NCI-H524 treated with DMSO at 0.1 percent for 48 hours (cell line): Measurements from ENCODE around the gene ATAD2B.
A peak's percentile ranks its signal among the peaks of the same experiment; 100 is the strongest.
"Not testable (repeated sequence)": the region's sequence is repeated elsewhere in the genome, so short reads cannot be mapped to it uniquely, and the experiment has no call there.

Experiments used
- DNase-seq: peaks from one replicate; lab custom pipeline; 2025; lab: John Stamatoyannopoulos, UW

ATAD2B gene

DNA sequence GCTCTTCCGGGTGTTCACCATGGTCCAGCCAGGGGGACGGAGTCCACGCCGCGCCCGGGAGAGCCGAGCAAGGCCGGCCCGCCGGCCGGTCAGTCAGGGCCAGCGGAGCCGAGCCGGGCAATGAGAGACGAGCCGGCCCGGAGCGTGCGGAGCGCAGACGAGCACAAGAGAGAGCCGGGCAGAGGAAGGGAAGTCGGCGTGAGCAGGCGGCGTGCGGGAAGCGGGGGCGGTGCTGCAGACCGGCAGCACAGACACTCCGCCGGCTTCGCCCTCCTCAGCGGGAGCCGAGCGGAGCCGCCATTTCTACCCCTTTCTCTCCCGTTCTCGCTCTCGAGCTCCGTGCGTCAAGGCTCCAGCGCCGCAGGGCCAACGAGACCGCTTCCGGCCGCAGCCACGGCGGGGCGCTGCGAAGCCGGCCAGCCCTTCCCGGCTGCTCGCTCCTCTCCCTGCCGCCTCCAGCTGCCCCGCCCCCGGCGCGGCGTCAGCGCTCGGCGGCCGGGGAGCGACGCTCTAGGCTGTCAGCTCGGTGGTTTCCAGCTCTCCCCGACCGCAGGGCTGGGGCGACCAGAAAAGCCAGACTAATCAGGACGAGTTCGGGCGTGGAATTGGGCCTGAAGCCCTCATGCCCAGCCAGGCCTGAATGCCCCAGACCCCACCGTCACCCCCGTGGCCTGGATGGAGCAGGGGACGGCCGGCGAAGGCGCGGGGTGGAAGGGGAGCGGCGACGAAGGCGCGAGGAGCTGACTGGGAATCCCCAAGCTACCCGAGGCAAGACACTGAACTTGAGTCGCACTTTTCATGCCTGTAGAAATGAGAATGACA is at the start of gene ATAD2B:
Gene ATAD2B (minus strand): TSS at position 374 of the 822 bp plus-strand sequence. CDS start 353 bp downstream, at position 21.
- DNase-seq, result peak; percentile 76

GRCh38 chr2:23967846-23968245 is 40.9 kb upstream of the ATAD2B start:
- no peak for DNase-seq

DNA sequence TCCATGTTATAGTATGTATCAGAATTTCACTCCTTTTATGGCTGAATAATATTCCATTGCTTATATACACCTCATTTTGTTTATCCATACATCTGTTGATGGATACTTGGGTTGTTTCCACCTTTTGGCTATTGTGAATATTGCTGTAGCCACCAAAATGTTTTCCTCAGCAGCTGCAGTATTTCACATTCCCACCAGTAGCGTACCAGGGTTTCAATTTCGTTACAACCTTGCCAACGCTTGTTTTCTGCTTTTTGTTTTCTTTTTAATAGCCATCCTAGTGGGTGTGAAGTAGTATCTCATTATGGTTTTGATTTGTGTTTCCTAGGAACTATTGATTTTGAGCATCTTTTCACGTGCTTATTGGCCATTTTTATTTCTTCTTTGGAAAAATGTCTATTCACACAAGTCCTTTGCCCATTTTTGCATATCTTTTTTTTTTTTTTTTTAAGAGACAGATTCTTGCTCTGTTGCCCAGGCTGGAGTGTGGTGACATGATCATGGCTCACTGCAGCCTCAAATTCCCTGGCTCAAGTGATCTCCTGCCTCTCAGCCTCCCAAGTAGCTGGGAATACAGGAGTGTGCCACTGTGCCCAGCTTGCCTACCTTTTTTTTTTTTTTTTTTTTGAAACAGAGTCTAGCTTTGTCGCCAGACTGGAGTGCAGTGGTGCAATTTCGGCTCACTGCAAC is 27.5 kb upstream of the ATAD2B start:
- no peak for DNase-seq

GRCh38 chr2:23953625-23954024 is 26.7 kb upstream of the ATAD2B start:
- DNase-seq, result no peak

- DNase-seq, result not testable (repeated sequence)
These were observed 25.6 kb upstream of the ATAD2B start for GRCh38 chr2:23952558-23952957.

DNA sequence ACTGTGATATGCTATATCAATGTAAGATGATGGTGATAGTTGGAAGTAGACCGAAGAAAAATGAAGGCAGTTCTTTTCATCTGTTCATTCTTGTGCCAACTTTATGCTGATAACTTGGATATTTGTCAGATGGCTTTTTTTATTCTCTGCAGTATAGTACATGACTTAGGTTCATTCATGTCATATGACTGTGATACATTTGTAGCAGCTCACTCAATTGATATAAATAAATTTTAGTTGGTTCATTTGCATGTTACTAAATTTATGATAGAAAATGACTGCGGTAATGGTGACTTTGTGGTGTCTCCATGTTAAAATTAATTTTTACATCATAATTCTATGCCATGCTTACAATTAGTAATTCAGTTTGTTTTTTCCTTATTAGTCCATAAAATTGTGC is 20.4 kb upstream of the ATAD2B start:
- no peak for DNase-seq

DNA sequence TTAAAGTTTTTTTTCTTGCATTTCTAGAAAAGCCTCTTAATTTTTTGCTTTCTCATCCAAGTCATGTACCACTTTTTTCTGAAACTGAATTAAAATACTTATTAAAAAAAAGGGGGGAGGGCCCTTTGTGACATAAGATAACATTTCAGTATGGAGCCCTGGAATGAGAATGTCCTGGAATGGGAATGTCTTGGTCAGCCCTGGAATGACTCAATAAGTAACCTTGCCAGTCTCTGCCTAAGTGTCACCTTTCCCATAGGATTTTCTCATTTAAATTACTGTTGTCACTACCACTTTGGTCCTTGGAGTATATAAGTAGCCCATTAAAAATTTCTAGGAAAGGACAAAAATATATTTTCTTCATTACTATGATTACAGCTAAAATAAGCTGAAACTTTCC is 18.1 kb upstream of the ATAD2B start:
- no peak for DNase-seq

GRCh38 chr2:23944527-23944926 is 17.6 kb upstream of the ATAD2B start:
- no peak for DNase-seq

GRCh38 chr2:23943666-23944065 is 16.7 kb upstream of the ATAD2B start:
- no peak for DNase-seq

GRCh38 chr2:23941644-23942043 is 14.7 kb upstream of the ATAD2B start:
- no peak for DNase-seq

DNA sequence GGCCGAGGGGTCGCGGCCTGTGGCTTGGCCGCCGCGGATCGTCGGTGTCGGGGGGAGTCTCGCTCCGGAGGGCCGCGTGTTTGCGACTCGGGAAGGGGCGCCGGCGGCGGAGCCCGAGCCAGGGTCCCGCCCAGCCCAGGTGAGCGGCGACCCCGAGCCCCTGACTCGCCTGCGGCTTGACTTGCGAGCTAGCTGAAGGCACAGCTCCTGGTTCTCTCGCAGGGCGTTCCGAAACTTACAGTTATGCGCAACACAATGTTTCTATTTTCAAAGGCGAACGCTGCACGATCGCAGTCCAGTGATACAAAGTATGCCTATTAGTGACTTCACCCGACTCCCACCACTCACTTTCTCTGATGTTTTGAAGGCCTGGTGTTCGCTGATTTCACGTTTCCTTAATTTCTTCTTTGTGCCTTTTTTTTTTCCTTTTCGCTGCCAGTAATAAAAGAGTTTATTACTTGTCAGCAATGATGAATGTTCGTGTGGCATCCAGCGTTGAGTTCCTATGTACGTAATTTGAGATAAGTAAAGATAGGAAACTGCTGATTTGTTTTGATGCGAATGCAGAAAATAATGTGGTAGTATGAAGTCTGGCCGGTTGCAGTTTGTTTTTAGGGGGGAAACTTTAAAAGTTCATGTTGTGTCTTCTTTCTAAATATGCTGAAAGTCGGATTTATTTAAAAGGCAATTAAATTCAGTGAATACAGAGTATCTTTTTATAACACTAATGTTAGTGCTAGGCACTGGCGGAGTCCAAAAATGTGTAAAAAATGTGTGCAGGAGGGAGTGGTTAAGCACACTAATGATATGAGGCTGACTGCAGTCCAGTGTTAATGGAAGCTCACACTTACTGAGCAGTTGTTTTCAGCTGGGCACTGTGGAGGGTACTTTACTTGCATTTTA is 14.0 kb upstream of the ATAD2B start:
- DNase-seq, result no peak

GRCh38 chr2:23939987-23940717 is 13.2 kb upstream of the ATAD2B start, which contains the start of gene UBXN2A:
Gene UBXN2A (plus strand): TSS chr2:23940463. CDS start chr2:23958315, 17,852 bp downstream.
- DNase-seq, result no peak

GRCh38 chr2:23934259-23934658 is 7.3 kb upstream of the ATAD2B start:
- DNase-seq, result no peak

DNA sequence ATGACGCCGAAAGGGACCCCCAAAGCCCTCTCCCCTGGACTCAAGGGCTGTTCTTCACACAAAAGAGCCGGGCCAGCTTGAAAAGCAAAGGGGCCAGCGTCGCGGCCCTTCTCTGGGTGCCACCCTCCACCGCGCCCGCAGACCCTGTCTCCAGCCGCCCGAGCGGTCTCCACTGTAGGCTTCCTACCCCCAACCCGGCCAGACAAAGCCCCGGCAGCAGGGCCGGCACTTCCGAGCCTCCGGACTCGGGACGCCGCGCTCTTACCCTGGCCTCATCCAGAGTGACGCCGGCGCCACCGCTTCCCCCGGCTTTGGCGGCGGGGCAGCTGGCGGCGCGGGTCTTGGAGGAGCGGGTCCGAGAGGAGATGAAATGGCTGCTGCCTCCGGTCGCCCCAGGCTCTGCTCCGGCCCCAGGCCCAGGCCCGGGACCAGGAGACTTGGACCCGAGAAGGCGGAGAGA is 603 bp downstream of the ATAD2B start:
- DNase-seq, result no peak

DNA sequence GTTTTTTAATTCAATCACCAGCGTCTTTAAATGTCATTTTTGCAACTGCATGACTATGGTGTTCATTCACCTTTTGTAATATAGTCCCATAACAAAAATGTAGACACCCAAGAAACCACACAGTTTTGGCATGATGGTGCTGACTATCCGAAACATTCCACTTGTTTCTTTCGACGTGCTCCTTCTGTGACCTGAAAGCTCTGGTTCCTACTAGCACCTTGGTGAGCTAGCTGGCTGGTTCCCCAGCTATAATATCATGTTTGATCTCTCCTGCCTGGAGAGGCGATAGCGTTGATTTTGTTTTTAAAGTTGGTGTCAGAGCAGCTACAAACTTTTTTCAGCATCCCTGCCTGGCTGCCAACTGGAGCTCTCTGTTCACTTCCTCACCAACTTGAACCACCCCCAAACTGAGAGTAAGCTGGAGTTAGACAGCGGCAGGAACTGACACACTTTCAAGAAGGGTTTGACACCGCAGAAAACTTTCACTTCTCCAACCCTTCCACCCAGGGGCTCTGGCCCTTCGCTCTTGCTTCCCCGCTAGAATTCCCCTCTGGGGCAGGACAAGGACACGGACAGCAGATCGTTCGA is 1.1 kb downstream of the ATAD2B start:
- no peak for DNase-seq

DNA sequence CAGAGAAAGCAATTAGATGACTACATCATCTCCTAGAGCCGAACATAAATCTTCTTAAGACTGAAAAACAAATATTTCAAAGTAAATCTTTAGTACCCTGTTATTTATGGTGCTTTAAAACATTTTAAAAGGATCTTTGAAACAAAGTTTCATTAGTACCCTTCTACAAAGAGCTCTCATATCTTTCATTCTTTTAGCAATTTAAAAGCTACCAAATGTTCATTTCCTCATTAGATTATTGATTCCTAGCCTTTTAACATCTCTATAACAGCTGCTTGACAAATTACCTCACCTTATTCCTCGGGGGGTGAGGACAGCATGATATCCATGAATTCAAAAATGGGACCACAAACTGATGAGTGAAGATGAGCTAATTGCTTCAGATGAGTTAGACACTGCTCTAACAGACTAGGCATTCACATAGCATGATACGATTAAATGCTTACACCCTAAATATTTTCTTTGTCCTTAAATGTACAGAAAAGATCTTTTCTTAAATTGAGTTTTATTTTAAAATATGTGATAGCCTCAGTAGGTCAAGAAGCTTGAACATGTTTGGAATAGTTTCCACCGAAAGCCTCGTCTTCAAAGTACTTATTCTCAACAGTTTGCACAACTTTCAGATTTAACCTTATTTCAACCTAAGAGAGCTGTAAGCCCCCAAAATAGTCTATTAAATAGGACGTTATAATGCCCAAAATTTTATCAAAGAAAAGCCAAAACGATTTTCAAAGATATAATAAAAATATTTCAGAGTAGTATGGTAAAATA is 2.1 kb downstream of the ATAD2B start:
- DNase-seq, result no peak

GRCh38 chr2:23918837-23919489 is 8.0 kb downstream of the ATAD2B start:
- DNase-seq, result no peak

DNA sequence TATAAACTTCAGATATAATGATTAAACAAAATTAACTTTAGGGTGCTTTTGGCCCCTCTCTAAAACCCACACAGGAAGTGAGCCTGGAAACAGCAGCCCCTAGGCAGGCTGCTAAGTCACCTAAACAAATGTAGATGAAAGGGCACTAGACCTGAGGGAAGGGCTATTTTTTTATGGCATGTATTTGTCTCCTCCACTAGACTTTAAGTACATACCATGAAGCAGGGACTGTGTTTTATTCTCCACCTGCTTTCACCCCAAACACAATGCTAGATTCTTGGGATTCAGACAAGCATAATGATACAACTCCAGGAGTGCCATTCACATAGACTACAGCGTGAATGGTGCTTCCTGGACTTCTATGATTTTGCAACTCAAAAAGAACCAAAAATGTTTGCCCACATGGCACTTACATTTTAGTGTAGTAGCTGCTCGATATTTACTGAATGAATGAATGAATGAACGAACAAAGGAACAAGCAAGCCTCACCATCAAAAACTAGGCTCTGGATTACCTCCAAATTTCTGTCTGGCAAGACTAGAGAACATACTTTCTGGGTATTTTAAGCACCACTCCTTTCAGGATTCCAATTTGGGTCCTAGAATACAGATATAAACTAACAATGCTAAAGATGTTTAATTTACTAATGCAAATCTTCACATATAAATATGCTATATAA is 10.1 kb downstream of the ATAD2B start:
- no peak for DNase-seq

DNA sequence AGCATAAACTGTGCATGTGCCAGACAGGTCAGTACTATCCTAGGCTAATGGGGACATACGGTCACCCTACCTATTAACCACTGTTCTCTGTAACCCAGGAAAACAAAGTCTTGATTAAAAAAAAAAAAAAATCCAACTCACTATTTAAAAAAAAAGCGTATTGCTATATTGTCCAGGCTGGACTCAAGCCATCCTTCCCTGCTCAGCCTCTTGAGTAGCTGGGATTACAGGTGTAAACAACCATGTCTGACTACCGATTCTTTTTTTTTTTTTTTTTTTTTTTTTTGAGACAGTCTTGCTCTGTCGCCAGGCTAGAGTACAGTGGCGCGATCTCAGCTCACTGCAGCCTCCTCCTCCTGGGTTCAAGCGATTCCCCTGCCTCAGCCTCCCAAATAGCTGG is 11.6 kb downstream of the ATAD2B start:
- no peak for DNase-seq
